Stimulated activated CD8-positive, alpha-beta memory T cell treated with anti-CD3 and anti-CD28 coated beads, Interleukin-7, amount 100 ng/mL, for 1 hour (primary cell): Measurements from ENCODE around the gene NAA40.
"Not testable (repeated sequence)": the region's sequence is repeated elsewhere in the genome, so short reads cannot be mapped to it uniquely, and the experiment has no call there.

Experiments used
- DNase-seq, 2 donors: peaks; one replicate each; pipeline ENCODE4 v3.0.0-alpha.2; 2020; ENCODE audit warnings: low read depth in 2 of 2

The NAA40 gene

DNA sequence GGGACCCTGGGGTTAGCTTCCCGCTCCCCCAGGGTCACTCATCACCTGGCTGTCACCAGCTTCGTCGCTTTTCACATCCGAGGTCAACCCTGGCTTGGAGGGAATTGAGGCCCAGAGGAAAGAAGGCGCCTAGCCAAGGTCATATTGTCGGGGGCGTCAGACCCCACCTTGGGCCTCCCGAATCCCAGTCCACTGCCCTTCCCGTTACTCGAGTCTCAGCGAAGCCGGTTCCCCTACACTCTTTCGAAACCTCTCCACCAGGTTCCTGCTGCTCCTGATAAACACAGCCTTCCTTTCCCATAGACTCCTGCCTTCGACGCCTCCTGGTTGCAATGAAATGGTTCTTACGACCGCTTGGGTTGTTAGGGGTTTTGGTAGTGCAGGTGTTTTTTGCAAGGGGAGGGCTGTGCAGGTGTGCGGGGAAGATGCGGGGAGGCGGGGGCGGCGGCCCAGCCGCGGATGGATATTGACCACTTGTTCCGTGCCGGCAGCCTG is 642 bp downstream of the NAA40 start:
- no peak for DNase-seq

DNA sequence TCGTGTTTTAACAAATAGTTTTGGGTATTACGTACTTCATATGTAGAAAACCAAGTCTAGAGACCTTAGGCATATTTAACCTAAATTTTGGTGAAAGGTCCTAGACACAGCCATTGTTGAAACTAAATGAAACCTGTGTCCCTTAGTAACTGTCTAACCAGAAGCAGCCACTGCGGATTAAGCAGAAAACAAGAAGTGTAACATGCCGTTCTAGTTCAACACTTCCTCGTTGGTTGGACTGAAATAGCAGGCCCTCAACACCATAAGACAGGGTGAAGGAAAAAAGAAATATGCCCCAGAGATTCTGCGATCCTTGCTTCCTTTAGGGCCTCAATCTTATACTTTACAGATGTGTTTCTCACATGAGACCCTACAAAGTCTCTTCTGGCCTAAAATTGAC is 2.0 kb downstream of the NAA40 start:
- DNase-seq: no peak

DNA sequence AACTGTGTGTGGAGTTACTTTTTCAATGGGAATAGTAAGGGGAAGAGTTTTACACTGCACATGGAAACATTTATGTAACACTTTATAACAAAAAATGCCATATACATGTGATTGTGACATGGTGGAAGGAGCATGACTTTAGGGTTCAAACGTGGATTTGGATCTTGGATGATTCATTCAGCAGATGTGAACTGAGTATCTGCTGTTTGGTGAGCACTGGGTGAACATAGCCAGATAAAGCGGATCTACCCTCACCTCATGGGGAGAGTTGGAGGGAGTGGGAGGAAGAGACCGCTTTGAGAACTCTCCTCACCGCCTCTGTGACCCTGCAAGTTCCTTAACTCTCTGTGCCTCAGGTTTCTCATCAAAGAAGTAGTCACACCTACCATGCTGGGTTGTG is 3.1 kb downstream of the NAA40 start:
- no peak for DNase-seq

DNA sequence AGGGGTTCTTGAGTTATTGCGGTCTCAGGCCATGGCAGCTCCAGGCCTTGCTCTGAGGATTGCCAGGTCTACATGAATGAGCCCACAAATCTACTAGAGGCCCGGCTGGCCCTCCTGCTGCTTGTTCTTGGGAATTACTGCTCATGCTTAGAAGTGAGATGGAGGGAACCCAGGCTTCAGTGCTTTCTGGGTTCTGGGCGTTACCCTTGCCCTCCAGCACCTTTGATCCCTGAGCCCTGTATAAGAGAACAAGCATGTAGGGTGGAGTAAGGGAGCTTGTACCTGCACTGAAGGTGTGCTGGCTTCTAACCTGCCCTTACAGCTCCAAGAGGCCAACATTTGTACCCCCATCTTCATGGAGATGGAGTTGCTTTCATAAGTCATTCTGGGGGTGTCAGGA is 4.0 kb downstream of the NAA40 start:
- DNase-seq: no peak

DNA sequence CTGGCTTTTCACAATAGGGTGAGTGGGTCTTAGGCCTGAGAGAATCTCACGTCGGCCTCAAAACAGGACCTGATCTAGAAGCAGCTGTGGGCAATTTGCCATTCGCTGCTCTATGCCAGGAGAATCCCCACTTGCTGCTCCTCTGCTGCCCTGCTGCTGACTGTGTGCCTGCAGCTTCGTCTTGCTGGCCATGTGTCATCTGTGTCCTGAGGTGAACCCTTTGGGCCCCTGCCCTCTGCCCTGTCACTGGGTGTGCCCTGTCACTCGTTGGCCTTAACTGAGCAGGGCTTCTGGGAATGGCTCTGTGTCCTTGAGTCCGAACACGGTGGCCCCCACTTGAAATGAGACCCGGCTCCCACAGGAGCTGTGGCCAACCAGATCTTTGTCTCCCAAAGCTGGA is 6.2 kb downstream of the NAA40 start:
- DNase-seq: no peak

DNA sequence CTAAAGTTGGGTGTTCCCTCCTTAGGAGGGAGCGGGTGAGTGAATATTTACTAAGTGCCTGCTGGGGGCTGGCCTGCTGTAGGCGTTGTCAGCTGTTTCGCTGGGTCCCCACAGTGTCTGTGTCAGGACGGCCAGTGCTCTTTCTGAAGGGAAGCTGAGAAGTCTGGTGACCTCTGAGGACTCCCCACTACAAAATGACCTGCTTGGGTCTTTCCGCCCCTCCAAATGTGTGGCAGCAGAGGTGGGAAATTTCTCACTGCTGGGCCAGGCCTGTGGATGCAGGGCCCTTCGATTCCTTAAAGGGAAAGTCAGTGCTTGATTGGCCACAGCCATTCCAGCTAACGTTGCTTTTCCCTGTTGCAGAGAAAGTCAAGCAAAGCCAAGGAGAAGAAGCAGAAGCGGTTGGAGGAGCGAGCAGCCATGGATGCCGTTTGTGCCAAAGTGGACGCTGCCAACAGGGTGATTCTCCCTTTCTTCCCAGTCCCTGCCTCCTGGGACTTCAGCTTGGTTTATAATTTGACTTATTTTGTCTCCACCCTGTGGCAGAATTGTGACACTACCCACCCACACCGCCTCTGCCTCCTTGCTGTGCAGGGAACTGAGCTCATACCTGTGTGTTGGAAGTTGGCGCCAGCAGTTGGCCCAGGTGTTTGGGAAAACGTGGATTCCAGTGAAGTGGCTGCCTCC is 6.8 kb downstream of the NAA40 start:
- no peak for DNase-seq

DNA sequence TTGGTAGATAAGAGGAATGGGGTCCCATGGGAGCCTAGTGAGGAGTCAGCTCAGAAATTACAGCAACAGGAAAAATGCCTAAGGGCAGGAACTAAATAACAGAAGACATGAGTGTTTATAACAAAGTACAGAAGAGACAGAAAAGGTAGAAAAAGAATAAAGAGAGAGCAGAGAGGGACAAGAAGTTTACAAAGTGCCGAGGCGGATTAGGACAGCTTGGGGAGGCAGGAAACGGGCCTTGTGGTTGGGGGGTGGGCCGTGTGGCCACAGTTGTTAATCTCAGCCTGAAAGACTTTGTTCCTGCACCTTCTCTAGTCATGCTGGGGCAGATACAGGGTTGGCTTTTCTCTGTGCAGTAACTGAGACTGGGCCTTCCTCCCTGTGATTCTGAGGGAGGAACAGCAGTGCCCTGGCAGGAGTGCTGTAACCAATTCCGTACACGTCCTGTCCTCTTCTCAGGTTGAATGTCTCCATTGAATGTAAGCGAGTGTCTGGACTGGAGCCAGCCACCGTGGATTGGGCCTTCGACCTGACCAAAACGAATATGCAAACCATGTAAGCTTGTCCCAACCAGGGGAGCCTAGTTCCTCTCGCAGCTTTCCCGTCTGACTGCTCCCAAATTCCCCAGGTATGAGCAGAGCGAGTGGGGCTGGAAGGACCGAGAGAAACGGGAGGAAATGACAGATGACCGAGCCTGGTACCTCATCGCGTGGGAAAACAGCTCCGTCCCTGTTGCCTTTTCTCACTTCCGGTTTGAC is 13.2 kb downstream of the NAA40 start:
- DNase-seq: peak in 1 of 2 donors; percentile 19

DNA sequence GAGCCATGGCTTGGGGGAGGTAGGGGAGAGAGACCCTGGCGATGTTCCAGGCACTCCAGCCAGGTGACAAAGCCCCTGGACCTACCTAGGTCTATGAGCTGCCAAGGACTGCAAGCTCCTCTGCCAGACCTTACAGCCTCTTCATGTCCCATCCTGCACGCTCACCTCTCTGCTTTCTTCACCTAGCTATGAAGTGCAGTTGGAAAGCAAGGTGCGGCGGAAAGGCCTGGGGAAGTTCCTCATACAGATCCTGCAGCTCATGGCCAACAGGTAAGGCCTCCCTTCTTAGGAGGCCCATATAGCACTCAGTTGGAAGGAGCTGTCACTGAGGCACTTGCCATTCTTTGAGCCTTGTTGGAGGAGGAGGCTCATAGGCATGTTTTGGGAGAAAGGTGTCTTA is 13.8 kb downstream of the NAA40 start:
- DNase-seq: no peak

DNA sequence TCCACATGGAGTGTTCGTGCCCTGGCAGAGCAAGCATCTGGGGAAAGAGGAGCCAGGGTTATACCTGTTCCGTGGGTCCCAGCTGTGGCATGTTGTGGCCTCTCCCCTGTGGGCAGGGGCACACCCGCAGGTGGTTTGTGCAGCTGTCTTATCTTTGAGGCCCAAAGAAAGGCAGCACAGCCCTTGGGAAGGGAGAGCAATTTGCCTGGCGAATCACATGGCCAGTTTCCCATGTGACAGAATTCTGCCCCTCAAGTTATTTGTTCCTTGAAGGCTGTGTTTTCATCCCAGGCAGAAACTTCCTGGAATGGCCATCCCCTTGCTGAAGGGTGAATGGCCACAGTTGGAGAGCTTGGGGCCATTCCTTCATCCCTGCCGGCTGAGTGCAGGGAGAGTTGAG is 19.2 kb downstream of the NAA40 start:
- DNase-seq: no peak

DNA sequence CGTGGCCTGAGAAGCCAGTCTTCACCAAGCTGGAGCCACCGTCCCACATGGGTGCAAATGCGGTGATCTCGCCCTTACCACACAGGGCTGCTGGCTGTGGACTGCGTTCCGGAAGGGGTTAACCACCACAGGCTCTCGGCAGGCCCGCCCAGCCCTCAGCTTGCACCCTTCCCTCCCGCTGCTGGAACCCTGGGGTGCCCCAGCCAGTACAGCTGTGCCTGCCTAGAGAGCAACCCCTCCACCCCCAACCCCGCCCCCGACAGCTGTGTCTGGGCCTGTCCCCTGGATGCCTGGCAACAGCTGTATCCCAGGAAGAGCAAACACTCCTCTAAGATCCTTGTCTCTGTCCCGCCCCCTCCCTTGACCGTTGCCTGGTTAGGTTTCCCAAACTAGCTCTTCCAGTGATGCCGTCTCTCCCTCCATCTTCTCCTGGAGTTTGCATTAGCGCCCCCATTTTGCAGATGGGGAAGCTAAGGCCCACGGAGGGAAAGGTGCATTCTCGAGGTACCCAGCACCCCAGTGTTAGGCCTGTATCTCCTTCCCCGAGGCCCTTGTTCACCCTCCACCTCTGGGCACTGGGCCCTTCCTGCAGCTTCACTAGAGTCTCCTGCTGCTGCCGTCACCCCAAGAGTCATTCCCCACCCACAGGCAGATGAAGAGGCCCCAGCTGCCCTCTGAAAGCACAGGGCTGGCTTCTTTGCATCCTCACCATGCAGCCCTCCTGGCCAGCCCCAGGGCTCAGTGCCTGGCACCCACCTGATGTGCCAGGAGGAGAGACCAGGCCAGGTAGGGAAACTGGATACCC is 23.0 kb downstream of the NAA40 start:
- DNase-seq: no peak

DNA sequence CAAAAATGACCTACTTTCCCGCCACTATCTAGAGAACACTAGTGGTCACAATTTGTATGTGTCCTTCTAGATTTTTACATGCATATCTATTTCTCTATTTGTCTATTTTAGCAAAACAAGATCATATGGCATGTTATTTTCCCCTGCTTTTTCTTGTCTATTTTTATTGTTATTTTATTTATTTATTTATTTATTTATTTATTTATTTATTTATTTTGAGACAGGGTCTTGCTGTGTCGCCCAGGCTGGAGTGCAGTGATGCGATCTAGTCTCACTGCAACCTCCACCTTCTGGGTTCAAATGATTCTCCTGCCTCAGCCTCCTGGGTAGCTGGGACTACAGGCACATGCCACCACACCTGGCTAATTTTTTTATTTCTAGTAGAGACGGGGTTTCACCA is 25.1 kb downstream of the NAA40 start:
- not testable (repeated sequence) for DNase-seq

DNA sequence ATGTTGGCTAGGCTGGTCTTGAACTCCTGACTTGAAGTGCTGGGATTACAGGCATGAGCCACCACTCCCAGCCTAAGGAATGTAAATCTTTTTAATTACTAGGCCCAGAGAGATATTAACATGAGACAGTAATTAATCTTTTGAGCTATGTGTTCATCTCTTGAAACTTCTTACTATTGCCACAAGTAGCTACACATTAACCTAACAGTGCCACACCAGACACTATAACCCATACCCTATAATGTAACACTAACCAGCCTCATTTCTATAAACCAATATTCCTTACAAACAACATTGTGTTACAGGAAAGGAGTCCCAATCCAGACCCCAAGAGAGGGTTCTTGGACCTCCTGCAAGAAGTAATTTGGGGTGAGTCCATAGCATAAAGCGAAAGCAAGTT is 27.6 kb downstream of the NAA40 start:
- DNase-seq: no peak

DNA sequence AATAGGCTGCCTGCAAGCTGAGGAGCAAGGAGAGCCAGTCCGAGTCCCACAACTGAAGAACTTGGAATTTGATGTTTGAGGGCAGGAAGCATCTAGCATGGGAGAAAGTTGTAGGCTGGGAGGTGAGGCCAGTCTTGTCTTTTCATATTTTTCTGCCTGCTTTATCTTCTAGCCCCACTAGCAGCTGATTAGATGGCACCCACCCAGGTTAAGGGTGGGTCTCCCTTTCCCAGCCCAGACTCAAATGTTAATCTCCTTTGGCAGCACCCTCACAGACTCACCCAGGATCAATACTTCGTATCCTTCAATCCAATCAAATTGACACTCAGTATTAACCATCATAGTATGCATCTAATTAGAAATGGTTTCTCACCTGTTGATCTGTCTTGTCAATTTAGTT is 30.7 kb downstream of the NAA40 start:
- no peak for DNase-seq

DNA sequence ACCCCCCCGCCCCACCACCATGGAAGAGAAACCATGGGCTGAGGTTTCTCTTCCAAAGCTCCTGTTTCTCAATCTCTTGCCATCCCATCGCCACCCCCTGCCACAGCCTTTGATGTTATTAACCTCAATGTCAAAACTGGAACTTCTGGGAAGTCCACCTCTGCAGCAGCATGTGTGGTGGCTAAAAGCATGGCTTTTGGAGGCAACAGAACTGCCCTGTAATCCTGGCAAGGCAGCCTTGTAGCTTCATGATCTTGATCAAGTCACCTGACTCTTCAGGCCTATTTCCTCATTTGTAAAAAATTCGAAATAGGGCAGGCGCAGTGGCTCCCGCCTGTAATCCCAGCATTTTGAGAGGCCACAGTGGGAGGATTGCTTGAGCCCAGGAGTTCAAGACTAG is 32.1 kb downstream of the NAA40 start:
- no peak for DNase-seq

DNA sequence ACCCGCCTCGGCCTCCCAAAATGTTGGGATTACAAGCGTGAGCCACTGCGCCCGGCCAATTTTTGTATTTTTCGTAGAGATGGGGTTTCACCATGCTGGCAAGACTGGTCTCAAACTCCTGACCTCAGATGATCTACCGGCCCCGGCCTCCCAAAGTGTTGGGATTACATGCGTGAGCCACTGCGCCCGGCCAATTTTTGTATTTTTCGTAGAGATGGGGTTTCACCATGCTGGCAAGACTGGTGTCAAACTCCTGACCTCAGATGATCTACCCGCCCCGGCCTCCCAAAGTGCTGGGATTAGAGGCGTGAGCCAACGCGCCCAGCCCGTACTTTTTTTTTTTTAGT is 35.1 kb downstream of the NAA40 start:
- not testable (repeated sequence) for DNase-seq

DNA sequence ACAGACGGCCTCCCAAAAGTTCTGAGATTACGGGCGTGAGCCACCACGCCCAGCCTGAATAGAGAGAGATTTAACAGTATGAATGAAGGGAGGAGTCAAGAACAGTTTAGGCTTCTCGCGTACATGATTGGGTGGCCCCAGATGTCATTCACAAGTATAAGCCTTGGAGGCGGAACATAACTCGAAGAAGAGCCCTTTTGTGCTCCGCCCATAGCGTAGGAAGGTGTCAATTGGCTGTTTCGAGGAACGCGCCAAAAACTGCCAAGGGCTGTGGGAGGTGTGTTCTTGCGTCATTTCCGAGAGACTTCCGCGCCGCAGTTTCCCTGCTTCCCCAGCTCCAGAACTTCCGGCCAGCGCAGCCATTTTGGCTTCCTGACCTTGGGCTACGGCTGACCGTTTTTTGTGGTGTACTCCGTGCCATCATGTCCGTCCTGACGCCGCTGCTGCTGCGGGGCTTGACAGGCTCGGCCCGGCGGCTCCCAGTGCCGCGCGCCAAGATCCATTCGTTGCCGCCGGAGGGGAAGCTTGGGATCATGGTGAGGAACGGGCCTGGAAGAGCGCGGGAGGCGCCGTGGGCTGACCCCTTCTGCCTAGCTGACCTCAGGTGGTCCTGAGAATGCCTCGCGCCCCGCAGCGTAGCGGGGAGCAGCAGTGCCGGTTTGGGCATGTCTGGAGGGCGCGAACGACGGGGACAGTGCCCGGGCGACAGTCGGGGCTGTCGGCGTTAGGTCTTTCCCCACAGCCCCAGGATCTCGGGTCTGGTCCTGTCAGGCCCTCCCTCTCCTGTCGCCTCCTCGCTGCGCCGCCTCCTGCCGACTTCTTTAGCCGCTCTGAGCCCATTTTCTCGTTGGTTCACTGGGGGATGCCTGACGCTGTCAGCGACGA is 35.7 kb downstream of the NAA40 start, which contains the start of gene COX8A:
TSS of gene COX8A (plus strand) at position 362 of the 885 bp plus-strand sequence. CDS start at position 423, 61 bp downstream.
- DNase-seq: peak; percentile 87 to 89

DNA sequence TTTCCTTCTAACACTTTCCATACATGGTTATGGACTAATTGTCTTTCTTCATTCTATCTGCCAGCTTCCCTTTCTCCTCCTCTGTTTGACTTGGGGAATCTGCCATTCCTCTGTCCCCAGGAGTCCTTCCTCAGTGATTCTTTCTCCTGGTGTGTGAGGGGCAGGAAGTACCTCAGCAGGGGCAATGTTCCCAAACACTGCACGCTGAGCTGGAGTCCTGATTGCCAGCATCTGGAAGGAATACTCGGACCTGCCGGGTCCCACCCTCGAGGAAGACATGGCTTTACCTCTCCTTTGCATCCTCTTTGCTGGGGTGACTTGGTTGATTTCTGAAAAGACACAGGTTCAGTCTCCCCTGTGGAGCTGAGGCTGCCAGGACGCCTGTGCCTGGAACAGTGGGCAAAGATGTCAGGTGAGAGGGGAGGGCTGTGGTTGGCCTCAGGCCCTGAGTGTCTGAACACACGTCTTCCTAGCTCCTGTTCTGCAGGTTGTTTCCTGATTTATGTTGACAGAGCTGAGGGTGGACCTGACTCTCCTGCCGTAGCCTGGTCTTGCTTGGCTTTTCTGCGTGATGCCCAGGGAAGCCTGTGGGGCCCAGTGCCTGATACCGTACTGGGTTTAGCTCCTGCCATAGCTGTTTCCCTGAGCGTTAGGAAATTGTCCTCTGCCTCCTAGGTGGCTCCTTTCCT is 39.9 kb downstream of the NAA40 start:
- no peak for DNase-seq

DNA sequence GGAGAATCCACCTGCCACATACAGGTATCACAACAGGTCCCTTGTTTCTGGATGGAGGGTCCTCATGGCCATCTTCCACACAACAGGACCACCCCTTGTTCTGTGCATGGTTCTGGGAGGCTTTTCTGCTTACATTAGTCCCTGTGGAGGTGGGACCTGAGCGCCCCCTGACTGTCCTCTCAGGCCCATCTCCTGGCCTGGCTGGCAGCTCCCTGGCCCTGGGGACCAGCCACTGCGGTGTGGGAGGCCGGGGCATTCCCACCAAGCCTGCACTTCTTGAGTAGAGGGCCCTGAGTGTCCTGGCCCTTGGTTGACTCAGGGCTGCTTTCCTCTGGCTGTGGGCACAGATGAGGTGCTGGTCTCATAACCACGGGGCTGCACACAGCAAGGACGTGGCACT is 40.6 kb downstream of the NAA40 start:
- no peak for DNase-seq

DNA sequence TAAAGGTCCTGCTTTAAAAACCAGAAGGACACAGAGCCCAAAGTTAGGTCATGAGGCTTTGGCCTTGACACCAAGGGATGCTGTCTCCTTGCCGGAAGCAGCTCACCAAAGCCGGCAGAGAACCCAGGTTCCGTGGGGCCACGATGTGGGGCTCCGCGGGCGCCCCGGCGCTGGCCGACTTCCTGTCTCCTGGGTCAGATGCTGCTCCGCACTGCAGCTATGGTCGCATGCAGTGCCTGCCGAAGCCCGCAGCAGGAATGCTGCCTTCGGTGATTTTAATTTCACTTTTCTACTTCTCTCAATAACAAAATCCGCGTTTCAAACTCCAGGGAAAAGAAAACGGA is 47.0 kb downstream of the NAA40 start:
- peak in 1 of 2 donors; percentile 32 for DNase-seq

DNA sequence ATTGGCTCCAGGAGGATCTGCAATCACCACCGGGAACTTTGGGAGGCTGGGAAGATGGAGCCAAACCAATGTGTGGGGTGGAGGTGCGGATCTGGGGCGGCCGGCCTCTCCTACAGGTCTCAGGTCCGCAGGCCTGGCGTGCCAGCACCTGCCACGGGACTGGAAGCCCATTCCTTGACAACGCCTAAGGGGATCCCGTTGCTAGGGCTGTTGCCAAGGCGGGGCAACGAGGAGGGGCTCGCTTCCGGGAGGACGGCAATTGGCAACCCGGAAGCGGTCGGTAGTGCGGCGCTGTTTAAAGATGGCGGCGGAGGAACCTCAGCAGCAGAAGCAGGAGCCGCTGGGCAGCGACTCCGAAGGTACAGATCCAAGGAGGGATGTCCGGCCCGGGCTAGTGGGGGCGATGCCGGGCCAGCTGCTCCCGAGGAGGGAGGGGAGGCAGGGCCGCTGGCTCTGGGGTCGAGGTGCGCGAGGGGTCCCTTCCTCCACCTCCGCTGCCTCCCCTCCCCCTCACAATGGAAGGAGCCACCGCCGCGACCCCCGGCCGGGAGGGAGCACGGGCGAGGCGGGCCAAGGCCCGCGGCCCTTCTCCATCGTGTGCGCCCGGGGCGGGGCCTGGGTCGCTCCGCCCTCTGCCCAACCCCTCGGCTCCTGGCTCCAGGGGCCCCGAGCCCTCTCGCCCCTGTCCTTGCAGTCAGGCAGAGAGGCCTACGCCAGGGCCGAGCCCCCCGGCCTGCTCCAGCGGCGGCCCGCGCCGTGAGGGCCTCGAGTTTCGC is 47.5 kb downstream of the NAA40 start, which contains the start of gene OTUB1:
TSS of gene OTUB1 (plus strand) at position 283 of the 776 bp plus-strand sequence. CDS start at position 302, 19 bp downstream.
- DNase-seq: peak; percentile 71 to 73
